Karpas-422 (cell line): ENCODE results near the gene FAT1. TPM values are rescaled to one million over a fixed set of nuclear protein-coding genes. Genes with fewer than 3 reads are reported as not detected.

Source experiments
- DNase-seq: peaks from one replicate; pipeline ENCODE4 v3.0.0-alpha.2; 2015
- H2AFZ ChIP-seq: fragments of 200-600 bp; sonication (generic); 2 replicates; pipeline ENCODE4 v1.6.1; 2014; ENCODE audit warnings: antibody characterized with exemption, low read length, mixed read lengths
- H3K27ac ChIP-seq: fragments of 200-600 bp; sonication (generic); 2 replicates; pipeline ENCODE4 v1.5.1; 2014; ENCODE audit warnings: mild to moderate bottlenecking, low read length, moderate library complexity
- H3K27me3 ChIP-seq: fragments of 200-600 bp; sonication (generic); 2 replicates; pipeline ENCODE4 v1.6.1; 2014; ENCODE audit warnings: low read length, mixed read lengths
- H3K36me3 ChIP-seq: fragments of 200-600 bp; sonication (generic); 2 replicates; pipeline ENCODE4 v1.6.1; 2014; ENCODE audit warnings: low read length, mixed read lengths; ENCODE audit not compliant: insufficient read depth
- H3K4me1 ChIP-seq: fragments of 200-600 bp; sonication (generic); 2 replicates; pipeline ENCODE4 v1.6.1; 2014; ENCODE audit warnings: mild to moderate bottlenecking, low read length, mixed read lengths
- H3K4me2 ChIP-seq: fragments of 200-600 bp; sonication (generic); 2 replicates; pipeline ENCODE4 v1.6.1; 2014; ENCODE audit warnings: low read length, low read depth, mild to moderate bottlenecking; ENCODE audit not compliant: poor library complexity, severe bottlenecking
- H3K4me3 ChIP-seq: fragments of 200-600 bp; sonication (generic); 2 replicates; pipeline ENCODE4 v1.5.1; 2014; ENCODE audit warnings: mild to moderate bottlenecking, antibody characterized with exemption, low read length, mixed read lengths
- H3K79me2 ChIP-seq: fragments of 200-600 bp; sonication (generic); 2 replicates; pipeline ENCODE4 v1.6.1; 2014; ENCODE audit warnings: mild to moderate bottlenecking, low read length, mixed read lengths
- H3K9ac ChIP-seq: fragments of 200-600 bp; sonication (generic); 2 replicates; pipeline ENCODE4 v1.6.0; 2014; ENCODE audit warnings: low read length
- H3K9me2 ChIP-seq: fragments of 200-600 bp; sonication (generic), shearing (Covaris generic); replicated peaks from 2 replicates; pipeline ENCODE4 v1.6.0; 2014; ENCODE audit warnings: mild to moderate bottlenecking, low read length, moderate library complexity; ENCODE audit not compliant: insufficient read depth
- H3K9me3 ChIP-seq: fragments of 300-700, 200-600 bp; sonication (generic); 2 replicates; pipeline ENCODE4 v1.6.1; 2014; ENCODE audit warnings: low read length, mixed read lengths
- H4K20me1 ChIP-seq: fragments of 200-600 bp; sonication (generic); 2 replicates; pipeline ENCODE4 v1.6.1; 2014; ENCODE audit warnings: mild to moderate bottlenecking, antibody characterized with exemption, low read length, low read depth; ENCODE audit not compliant: insufficient read depth
- total RNA-seq: library from RNA; depleted of rRNA; stranded (reverse); fragments of >200 nt; shearing (Covaris generic); gene quantifications from 2 replicates; pipeline ENCODE4 v1.2.3, GENCODE V29; 2014; ENCODE audit warnings: low replicate concordance

Gene FAT1
- total RNA-seq, 1 experiment from 2014 or later = 0.15 TPM

DNA sequence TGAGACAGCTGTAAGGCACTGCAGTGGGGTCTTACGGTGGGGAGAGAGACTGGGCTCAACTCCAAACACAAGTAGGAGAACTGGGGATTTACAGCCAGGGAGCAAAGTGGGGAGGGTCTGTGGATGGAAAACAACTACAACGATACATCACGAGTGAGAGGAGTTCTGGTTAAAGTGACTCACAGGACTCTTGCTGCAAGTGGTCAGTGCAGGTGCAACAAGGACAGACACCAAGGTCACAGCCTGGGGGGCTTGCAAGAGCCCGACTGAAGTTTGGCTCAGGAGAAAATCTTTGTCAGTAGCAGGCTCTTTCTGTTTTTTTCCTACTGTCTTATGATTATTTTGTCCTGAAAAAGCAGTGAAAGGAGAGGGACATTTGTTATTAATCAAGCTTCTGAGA lies 10.1 kb upstream of the FAT1 start:
- DNase-seq = no peak

DNA sequence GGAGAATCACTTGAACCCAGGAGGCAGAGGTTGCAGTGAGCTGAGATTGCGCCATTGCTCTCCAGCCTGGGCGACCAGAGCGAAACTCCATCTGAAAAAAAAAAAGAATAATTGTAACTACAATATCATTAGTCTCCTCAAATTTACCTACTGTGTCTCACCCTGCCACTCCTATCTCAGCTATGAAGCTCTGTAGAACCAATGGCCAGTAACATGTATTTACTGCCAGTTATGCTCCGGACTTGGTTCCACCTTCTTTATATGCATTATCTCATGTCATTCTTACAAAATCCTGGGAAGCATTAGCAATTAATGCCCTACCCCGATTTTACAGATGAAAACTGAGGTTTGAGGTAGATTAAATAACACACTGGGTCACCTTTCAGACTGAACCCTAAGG lies 7.0 kb upstream of the FAT1 start:
- no peak for DNase-seq
- no peak overlapping the region for H3K9ac ChIP-seq

More for the DNA sequence above, 10.1 kb upstream of the FAT1 start:
- no peak overlapping the region for H3K27ac ChIP-seq
- no peaks in the 10 kb centered on the region for H3K9me3 ChIP-seq
- H3K27me3 ChIP-seq = no peaks in the 10 kb centered on the region
- no peak overlapping the region for H3K4me2 ChIP-seq
- H3K9ac ChIP-seq = no peak overlapping the region
- H4K20me1 ChIP-seq = no peaks in the 10 kb centered on the region
- H3K4me3 ChIP-seq = no peak overlapping the region
- H3K79me2 ChIP-seq = no peaks in the 10 kb centered on the region
- H2AFZ ChIP-seq = no peak overlapping the region
- H3K9me2 ChIP-seq = no peaks in the 10 kb centered on the region
- peaks cover 6% of the 10 kb centered on the region for H3K4me1 ChIP-seq
- no peaks in the 10 kb centered on the region for H3K36me3 ChIP-seq

DNA sequence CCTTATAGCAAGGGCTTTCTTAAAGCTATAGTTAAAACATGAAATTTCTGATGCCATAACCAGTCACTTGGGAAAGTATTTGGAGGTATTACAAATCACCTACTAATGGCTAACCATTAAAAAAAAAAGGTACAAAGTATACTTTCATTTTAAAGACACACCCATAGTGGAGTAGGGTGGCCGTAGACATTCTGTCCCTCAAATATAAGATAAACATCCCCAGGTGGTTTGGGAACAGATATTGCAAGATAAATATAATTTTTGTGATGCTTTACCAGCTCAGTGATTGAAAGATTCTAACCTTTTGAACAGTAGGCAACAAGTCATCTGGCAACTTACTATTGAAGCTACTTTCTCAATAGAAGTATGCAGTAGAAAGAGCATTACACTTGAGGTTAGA lies 6.2 kb upstream of the FAT1 start:
- H3K4me1 ChIP-seq = no peaks in the 10 kb centered on the region
- H3K79me2 ChIP-seq = no peaks in the 10 kb centered on the region
- DNase-seq = no peak
- H3K4me3 ChIP-seq = no peak overlapping the region
- no peak overlapping the region for H3K9ac ChIP-seq
- H3K27me3 ChIP-seq = no peaks in the 10 kb centered on the region
- H3K36me3 ChIP-seq = no peaks in the 10 kb centered on the region
- H3K27ac ChIP-seq = no peak overlapping the region
- H2AFZ ChIP-seq = no peak overlapping the region
- no peak overlapping the region for H3K4me2 ChIP-seq
- no peaks in the 10 kb centered on the region for H3K9me3 ChIP-seq
- no peaks in the 10 kb centered on the region for H4K20me1 ChIP-seq
- no peaks in the 10 kb centered on the region for H3K9me2 ChIP-seq

More for the DNA sequence above, 7.0 kb upstream of the FAT1 start:
- Histone ChIP-seq H3K79me2 (no peaks in the 10 kb centered on the region), H3K36me3 (no peaks in the 10 kb centered on the region), H3K9me3 (no peaks in the 10 kb centered on the region), H3K27me3 (no peaks in the 10 kb centered on the region), H3K27ac (no peak overlapping the region), H2AFZ (no peak overlapping the region), H3K4me1 (peaks cover 2% of the 10 kb centered on the region), H4K20me1 (no peaks in the 10 kb centered on the region), H3K4me2 (no peak overlapping the region), H3K9me2 (no peaks in the 10 kb centered on the region), H3K4me3 (no peak overlapping the region)

DNA sequence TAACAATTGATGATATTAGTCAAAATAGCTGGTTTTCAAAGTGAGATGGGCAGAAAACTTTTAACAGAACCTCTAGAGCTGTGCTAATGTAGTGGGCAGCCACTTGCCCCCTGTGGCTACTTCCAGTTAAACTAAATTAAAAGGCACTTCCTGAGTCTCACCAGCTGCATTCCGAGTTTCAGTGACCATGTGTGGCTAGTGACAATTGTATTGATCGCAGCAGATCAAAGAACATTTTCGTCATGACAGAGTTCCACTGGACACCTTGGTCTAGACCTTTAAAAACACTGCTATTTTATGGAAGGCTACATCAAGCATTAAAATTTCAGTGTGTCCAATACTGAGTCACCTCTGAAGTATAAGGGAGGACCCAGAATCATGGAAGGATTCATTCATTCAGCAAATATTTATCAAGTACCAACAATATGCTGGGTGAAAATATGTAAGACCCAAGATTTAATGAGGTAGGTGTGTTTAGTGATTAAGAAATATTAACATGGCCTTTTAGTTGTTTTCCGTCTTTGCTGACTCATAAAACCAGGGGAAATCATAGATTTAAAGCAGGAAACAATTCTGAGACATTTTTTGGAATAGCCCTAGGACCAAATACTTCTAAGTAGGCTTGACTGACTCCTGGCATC lies 5.1 kb upstream of the FAT1 start:
- no peaks in the 10 kb centered on the region for H3K27me3 ChIP-seq
- no peak overlapping the region for H3K9ac ChIP-seq
- DNase-seq = no peak
- no peak overlapping the region for H3K27ac ChIP-seq
- H3K36me3 ChIP-seq = no peaks in the 10 kb centered on the region
- H4K20me1 ChIP-seq = no peaks in the 10 kb centered on the region
- no peaks in the 10 kb centered on the region for H3K79me2 ChIP-seq
- no peaks in the 10 kb centered on the region for H3K4me1 ChIP-seq
- no peaks in the 10 kb centered on the region for H3K9me2 ChIP-seq
- no peak overlapping the region for H3K4me3 ChIP-seq
- no peak overlapping the region for H3K4me2 ChIP-seq
- H3K9me3 ChIP-seq = no peaks in the 10 kb centered on the region
- H2AFZ ChIP-seq = no peak overlapping the region

DNA sequence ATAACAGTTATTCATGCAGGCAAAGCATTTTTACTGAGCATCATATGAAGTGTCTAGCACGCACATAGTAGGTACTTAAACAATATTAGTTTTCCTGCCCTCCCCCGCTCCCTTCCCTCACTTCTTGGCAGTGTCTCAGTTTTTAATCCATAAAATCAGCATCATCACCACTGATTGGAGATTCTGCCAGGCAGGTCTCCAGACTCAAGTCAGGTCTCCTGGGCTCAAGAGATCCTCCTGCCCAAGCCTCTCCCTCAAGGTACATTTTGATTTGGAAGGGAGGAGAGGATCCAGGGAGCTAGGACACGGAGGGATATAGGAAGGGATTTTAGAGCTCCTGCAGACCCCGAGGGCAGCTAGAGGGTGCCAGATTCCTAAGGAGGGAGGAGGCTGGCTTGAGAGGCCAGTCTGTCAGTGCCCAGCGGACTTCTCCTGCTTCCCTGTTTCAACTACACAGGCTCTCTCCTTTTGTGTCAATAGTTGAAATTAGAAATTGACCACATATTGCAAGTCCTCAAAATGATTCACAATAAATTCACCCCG lies 4.4 kb upstream of the FAT1 start:
- no peaks in the 10 kb centered on the region for H3K36me3 ChIP-seq
- DNase-seq = no peak
- H3K9me3 ChIP-seq = no peaks in the 10 kb centered on the region
- no peak overlapping the region for H3K9ac ChIP-seq
- no peaks in the 10 kb centered on the region for H3K27me3 ChIP-seq
- H3K79me2 ChIP-seq = no peaks in the 10 kb centered on the region
- no peak overlapping the region for H3K27ac ChIP-seq
- no peak overlapping the region for H3K4me3 ChIP-seq
- no peaks in the 10 kb centered on the region for H4K20me1 ChIP-seq
- no peaks in the 10 kb centered on the region for H3K9me2 ChIP-seq
- no peak overlapping the region for H3K4me2 ChIP-seq
- H2AFZ ChIP-seq = no peak overlapping the region
- H3K4me1 ChIP-seq = no peaks in the 10 kb centered on the region

DNA sequence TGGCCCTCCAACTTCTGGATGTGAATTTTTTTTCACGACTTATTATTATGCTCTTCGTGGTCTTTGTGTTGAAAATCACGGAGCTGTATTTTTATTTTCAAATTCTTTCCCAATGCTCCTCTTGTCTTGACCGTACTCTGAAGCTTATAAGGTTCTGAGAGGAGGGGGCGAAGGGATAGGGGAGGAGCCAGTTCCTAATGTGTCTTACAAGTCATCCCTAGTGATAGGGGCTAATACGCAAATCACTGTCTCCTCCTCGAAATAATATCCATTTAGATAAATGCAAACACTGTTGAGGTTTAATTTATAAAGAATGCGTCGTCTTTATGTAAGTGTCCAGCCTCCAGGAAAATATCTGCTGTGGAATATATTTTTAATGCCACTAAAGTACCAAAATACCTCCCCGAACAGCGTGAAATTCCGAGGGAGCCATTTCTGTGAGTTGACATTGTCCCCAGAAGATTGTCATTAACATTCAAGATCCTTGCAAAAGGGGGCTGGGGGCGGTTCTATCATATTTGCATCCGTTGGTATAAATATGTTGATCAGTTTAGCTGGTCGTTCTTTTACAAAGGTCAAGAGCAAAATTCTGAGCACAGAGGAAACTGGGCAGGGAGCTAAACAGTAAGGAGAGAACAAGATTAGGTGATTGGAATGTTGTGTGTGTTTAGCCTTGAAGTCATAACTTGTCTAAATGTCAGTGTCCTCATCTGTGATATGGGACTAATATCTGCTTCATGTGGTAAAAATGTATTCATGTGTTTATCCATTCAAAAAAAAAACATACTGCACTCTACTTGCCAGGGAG lies 3.7 kb upstream of the FAT1 start:
- Histone ChIP-seq H3K4me3 (no peak overlapping the region), H2AFZ (no peak overlapping the region)

DNA sequence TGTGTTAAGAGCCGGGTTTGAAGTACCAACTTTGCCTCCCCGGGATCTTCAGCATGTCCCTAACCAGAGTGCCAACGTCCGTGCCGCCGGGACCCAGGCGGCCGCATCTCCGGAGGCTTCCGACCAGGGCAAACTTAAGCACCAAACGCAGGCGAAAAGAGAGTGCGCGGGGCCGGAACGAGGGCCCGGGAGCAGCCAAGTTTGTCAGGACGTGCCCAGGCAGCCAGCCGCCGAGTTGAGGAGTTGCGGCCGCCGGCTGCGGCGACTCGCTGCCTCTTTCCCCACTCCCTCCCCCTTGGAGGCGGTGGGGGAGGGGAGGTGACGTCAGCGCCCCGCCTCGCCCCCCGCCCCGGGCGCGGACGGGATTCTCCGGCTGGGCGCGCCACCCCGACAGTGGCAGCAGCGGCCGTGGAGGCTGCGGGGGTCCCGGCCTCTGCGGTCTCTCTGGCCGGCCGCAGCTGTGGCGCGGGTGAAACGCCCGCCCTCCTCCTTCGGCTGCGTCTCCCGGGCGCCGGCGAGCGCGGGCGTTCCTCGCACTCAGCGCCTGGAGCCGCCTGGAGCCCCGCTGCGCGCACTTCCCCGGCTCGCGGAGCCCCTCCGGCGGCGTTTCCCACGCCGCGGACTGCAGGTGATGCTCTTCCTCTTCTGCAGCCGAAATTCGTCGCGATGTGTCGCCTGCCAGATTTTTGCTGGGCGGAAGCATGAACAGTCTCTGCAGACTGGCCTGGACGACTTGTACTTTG lies 2.9 kb upstream of the FAT1 start:
- DNase-seq = no peak
- Histone ChIP-seq H4K20me1 (no peaks in the 10 kb centered on the region), H3K27ac (no peak overlapping the region), H3K9me2 (no peaks in the 10 kb centered on the region), H3K9me3 (no peaks in the 10 kb centered on the region), H3K27me3 (no peaks in the 10 kb centered on the region), H3K9ac (no peak overlapping the region), H3K36me3 (no peaks in the 10 kb centered on the region), H3K79me2 (no peaks in the 10 kb centered on the region), H3K4me1 (no peaks in the 10 kb centered on the region), H3K4me3 (no peak overlapping the region), H3K4me2 (no peak overlapping the region), H2AFZ (no peak overlapping the region)

More for the DNA sequence above, 3.7 kb upstream of the FAT1 start:
- Histone ChIP-seq H3K27ac (no peak overlapping the region), H3K79me2 (no peaks in the 10 kb centered on the region), H3K27me3 (no peaks in the 10 kb centered on the region), H3K4me2 (no peak overlapping the region), H3K4me1 (no peaks in the 10 kb centered on the region), H3K9ac (no peak overlapping the region), H3K9me3 (no peaks in the 10 kb centered on the region), H3K36me3 (no peaks in the 10 kb centered on the region), H4K20me1 (no peaks in the 10 kb centered on the region), H3K9me2 (no peaks in the 10 kb centered on the region)
- DNase-seq = no peak
